ENCODE measurements around the gene F10. TPM values are rescaled to one million over a fixed set of nuclear protein-coding genes. Genes with fewer than 3 reads are reported as not detected.

F10 gene
- total RNA-seq, 1 donor from 2014 or later, result 1.3 TPM

GRCh38 chr13:113115363-113116205, 7.0 kb upstream of the F10 start:
- DNase-seq (ENCODE audit: low read depth), result no peak

GRCh38 chr13:113116206-113116800, 6.3 kb upstream of the F10 start:
- no peak for DNase-seq (ENCODE audit: low read depth)

- no peak for DNase-seq (ENCODE audit: low read depth)
Measured at GRCh38 chr13:113116871-113117271, 5.7 kb upstream of the F10 start.

GRCh38 chr13:113117335-113117872, 5.2 kb upstream of the F10 start:
- DNase-seq (ENCODE audit: low read depth), result no peak

- no peak for DNase-seq (ENCODE audit: low read depth)
Measured at GRCh38 chr13:113117911-113118260, 4.7 kb upstream of the F10 start.

DNA sequence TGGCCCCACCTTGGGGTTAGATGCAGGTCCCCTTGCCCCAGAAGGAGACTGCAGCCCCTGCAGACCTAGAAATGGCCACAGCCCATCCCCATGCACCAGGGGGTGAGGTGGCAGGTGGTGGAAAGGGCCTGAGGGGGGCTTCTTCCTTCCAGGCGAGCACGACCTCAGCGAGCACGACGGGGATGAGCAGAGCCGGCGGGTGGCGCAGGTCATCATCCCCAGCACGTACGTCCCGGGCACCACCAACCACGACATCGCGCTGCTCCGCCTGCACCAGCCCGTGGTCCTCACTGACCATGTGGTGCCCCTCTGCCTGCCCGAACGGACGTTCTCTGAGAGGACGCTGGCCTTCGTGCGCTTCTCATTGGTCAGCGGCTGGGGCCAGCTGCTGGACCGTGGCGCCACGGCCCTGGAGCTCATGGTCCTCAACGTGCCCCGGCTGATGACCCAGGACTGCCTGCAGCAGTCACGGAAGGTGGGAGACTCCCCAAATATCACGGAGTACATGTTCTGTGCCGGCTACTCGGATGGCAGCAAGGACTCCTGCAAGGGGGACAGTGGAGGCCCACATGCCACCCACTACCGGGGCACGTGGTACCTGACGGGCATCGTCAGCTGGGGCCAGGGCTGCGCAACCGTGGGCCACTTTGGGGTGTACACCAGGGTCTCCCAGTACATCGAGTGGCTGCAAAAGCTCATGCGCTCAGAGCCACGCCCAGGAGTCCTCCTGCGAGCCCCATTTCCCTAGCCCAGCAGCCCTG, 4.2 kb upstream of the F10 start:
- no peak for DNase-seq (ENCODE audit: low read depth)

DNA sequence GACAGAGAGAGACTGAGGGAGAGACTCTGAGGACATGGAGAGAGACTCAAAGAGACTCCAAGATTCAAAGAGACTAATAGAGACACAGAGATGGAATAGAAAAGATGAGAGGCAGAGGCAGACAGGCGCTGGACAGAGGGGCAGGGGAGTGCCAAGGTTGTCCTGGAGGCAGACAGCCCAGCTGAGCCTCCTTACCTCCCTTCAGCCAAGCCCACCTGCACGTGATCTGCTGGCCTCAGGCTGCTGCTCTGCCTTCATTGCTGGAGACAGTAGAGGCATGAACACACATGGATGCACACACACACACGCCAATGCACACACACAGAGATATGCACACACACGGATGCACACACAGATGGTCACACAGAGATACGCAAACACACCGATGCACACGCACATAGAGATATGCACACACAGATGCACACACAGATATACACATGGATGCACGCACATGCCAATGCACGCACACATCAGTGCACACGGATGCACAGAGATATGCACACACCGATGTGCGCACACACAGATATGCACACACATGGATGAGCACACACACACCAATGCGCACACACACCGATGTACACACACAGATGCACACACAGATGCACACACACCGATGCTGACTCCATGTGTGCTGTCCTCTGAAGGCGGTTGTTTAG, 3.3 kb upstream of the F10 start:
- DNase-seq (ENCODE audit: low read depth), result no peak

DNA sequence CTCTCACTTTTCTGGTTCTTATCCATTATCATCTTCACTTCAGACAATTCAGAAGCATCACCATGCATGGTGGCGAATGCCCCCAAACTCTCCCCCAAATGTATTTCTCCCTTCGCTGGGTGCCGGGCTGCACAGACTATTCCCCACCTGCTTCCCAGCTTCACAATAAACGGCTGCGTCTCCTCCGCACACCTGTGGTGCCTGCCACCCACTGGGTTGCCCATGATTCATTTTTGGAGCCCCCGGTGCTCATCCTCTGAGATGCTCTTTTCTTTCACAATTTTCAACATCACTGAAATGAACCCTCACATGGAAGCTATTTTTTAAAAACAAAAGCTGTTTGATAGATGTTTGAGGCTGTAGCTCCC, 2.8 kb upstream of the F10 start:
- DNase-seq (ENCODE audit: low read depth), result no peak

DNA sequence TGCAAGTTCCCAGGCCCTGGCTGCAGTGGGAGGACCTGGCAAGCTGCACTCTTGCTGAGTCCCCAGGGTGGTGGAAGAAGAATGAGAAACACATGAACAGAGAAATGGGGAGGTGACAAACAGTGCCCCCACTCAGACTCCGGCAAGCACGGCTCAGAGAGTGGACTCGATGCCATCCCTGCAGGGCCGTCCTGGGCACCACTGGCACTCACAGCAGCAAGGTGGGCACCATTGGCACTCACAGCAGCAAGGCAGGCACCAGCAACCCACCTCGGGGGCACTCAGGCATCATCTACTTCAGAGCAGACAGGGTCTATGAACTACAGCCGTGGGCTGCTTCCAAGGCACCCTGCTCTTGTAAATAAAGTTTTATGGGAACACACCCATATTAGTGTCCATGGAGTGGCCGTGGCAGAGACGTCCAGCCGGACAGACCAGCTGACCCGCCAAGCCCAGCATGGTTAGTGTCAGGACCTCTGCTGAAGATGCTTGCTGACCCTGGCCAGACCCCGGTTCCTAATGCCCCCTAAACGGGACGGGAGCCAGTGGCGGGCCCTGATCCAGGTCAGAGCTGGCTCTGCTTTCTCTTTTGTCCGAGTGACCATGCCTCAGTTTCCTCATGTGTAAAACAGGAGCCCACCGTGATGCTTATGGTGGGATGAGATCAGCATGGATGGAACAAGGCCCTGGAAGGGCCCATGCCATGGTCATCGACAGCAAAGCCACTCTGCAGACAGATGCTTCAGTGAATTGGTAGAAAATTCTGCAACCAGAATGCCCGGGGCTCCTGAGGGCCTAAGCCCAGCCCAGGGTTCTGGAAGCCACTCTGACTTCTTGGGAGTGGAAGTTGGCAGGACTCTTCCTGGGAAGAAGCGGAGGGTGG, 2.1 kb upstream of the F10 start:
- DNase-seq (ENCODE audit: low read depth), result no peak

- no peak for DNase-seq (ENCODE audit: low read depth)
Measured at GRCh38 chr13:113121183-113121927, 1.2 kb upstream of the F10 start.

DNA sequence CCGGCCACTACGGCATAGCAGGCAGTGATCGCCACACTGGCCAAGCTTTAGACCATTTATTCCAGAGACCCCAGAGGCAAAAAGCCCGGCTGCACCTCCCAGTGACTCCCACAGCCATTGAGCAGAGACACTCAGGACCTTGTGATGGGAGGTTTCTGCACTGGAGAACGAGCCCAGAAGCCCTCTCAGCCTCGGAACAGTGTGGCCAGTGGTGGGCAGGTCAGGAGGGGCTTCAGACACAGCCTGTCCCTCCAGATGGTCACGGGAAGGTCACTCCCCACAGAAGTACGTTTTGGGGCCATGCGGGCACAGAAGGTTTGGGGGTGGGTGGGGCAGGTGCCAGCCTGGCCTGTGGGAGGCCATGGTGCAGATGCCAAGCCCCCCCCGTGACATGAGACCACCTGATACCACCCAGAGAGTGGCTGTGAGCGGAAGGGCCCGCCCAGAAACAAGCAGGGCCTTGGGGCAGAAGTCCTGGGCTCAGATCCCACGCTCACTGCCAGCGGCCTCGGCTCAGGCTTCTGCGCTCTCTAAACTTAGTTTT, 599 bp upstream of the F10 start:
- DNase-seq (ENCODE audit: low read depth), result no peak

- peak; percentile 23 for DNase-seq (ENCODE audit: low read depth)
Measured at GRCh38 chr13:113123226-113124201, 915 bp downstream of the F10 start.

DNA sequence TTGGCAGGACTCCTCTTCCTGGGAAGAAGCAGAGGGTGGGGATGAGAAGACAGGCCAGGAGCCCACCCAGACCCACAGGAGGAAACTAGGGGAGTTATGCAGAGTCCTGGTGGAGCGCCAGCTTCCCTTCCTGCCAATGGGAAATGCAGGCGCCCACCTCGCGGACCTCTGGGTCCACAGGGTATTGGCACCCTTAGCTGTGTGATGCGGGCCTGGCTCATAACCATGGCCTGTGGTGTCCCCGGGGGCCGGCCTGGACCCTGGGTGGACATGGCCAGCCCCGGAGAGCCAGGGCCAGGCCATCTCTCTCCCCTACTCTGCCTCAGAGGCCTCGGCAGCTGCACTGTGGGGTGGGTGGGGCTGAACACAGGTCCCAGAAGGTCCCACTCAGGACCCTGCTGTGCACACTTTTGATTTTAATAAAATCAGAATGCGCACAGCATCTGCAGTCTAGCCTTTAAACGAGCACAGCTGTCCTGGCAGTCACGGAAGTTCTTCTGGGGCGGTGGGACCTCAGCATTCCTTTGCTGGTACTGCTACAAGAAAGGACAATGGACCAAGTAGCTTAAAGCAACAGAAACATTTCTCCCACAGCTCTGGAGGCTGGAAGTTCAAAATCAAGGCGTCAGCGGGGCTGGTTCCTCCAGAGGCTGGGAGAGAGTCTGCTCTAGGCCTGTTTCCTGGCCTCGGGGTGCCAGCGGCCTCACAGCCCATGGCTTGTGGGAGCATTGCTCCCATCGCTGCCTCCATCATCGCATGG, 1.8 kb downstream of the F10 start:
- DNase-seq (ENCODE audit: low read depth), result no peak

GRCh38 chr13:113125506-113126264, 3.1 kb downstream of the F10 start:
- no peak for DNase-seq (ENCODE audit: low read depth)

DNA sequence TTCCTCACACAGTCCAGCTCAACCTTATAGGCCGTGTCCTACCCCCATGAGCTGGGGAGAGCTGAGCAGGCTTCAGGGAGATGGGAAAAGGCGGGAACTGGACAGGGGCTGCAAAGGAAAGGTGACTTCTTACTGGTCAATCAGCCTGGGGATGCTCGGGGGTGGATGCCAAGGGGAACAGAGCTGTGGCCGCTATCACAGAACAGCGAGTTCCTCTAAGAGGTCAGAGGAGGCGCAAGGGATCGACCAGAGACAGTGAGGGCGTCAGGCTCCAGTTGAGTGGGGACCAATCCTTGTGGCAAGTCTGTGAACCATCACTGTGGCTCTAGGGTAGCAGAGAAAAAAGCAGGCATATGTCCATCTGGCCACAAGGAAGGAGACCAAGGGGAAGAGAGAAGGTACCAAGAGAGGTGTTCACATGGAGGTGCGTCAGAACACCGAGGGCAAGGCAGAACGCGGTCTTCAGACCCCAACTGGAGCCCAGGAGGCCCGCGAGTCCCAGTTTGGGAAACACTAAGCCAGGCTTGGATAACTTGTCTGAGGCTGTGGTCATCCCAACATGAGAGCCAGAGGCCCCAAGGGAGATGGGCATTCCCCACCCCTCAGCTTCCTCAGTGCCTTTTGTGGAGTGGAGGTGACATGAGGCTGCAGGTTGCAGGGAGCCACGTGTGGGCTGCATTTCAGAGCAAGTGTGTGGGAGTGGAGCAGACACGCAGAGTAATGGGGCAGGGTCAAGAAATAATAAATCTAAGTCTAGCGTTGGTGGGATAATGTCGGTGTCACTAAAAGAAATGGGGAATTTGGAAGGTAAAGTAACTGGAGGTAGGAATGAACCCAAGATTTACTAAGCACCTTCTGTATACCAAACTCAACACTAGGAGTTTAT, 3.9 kb downstream of the F10 start:
- DNase-seq (ENCODE audit: low read depth), result no peak

DNA sequence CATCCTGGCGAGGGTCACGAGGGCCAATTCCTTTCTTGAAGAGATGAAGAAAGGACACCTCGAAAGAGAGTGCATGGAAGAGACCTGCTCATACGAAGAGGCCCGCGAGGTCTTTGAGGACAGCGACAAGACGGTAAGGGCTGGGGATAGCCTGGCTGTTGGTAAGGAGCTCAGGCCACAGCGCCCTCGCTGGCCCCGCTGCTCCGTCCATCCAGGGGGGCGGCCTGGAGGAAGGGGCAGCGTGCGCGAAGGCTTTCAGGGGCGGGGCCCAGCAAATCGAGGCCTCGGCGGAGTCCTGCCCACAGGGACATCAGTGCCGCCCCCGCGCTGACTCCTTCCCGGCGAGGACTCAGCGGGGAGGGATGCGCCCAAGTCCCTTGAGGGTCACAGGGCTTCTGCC, 6.9 kb downstream of the F10 start:
- DNase-seq (ENCODE audit: low read depth), result no peak
